Middle frontal gyrus (tissue), 1 donor: ENCODE results near the gene APBA1.

Experiments used
- DNase-seq: peaks from one replicate; pipeline ENCODE4 v3.0.0-alpha.2; 2015; ENCODE audit warnings: low spot score; ENCODE audit errors: extremely low spot score

APBA1 gene

GRCh38 chr9:69658987-69659675 lies 13.0 kb downstream of the APBA1 start:
- DNase-seq = no peak

- DNase-seq = no peak
These were observed 14.9 kb downstream of the APBA1 start for GRCh38 chr9:69657269-69657668.

- no peak for DNase-seq
These were observed 17.1 kb downstream of the APBA1 start for GRCh38 chr9:69655065-69655464.

GRCh38 chr9:69653261-69653660 lies 18.9 kb downstream of the APBA1 start:
- no peak for DNase-seq

GRCh38 chr9:69649566-69650250 lies 22.5 kb downstream of the APBA1 start:
- DNase-seq = no peak

GRCh38 chr9:69647804-69648203 lies 24.4 kb downstream of the APBA1 start:
- no peak for DNase-seq

- no peak for DNase-seq
These were observed 25.4 kb downstream of the APBA1 start for GRCh38 chr9:69646810-69647209.

GRCh38 chr9:69645488-69645887 lies 26.7 kb downstream of the APBA1 start:
- DNase-seq = no peak

- DNase-seq = no peak
These were observed 29.1 kb downstream of the APBA1 start for GRCh38 chr9:69643098-69643497.

- DNase-seq = no peak
These were observed 34.4 kb downstream of the APBA1 start for GRCh38 chr9:69637817-69638200.

GRCh38 chr9:69637193-69637816 lies 34.9 kb downstream of the APBA1 start:
- DNase-seq = no peak

GRCh38 chr9:69633716-69634115 lies 38.5 kb downstream of the APBA1 start:
- DNase-seq = no peak

GRCh38 chr9:69632768-69633167 lies 39.4 kb downstream of the APBA1 start:
- DNase-seq = no peak

- DNase-seq = no peak
These were observed 44.9 kb downstream of the APBA1 start for GRCh38 chr9:69627281-69627680.

- DNase-seq = no peak
These were observed 48.9 kb downstream of the APBA1 start for GRCh38 chr9:69623276-69623675.

- no peak for DNase-seq
These were observed 49.5 kb downstream of the APBA1 start for GRCh38 chr9:69622676-69623075.

- no peak for DNase-seq
These were observed 50.3 kb downstream of the APBA1 start for GRCh38 chr9:69621730-69622460.

GRCh38 chr9:69620731-69621130 lies 51.4 kb downstream of the APBA1 start:
- DNase-seq = no peak

- DNase-seq = no peak
These were observed 52.9 kb downstream of the APBA1 start for GRCh38 chr9:69619233-69619632.

- DNase-seq = no peak
These were observed 55.2 kb downstream of the APBA1 start for GRCh38 chr9:69617006-69617405.

GRCh38 chr9:69615880-69616279 lies 56.3 kb downstream of the APBA1 start:
- no peak for DNase-seq

- no peak for DNase-seq
These were observed 61.0 kb downstream of the APBA1 start for GRCh38 chr9:69611221-69611620.
